ENCODE measurements around the gene TOMM20.

Gene TOMM20

DNA sequence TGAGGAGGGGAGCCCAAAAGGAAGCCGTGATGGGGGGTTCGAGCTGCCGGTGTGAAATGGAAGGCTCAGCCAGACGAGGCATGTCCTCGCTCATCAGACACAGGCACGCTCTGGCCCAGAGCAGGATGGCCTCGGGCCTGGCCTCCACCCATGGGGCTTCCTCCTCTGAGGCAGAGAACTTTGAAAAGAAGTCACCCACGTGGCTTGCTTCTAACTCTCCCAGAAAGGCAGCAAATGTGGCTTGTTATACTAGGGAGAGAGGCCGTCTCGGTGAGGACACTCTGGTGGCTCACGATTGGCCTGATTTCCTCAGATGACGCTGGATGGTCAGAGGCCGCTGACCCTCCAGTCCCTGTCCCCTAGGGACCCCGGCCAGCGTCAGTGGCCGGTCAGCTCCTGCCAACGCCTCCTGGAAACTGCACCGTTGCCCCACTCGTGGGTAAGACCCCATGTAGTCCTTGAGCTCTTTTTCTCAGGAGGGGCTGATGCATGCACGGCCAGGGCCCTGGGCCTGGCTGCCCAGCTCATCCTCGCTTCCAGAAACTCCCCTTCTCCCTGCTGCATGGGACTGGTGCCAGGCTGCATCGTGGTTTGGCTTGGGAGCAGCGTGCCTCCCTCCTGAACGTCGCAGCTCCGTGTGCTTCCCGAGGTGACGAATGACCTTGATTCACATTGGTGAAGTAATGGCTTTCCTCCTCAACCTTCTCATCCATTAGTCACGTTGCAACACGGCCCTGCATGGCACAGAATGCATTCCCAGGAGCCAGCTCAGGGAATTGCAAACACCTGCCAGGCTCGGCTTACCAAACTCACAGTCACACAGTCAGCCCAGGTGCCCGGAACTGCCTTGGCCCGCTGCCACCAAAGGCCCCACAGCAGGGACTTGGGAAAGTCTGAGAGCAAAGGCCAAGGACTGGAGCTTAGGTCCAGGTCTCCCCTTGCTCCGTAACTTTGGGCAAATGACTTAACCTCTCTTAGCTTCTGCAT lies 58.8 kb downstream of the TOMM20 start:
- DNase-seq (ENCODE audit: extremely low read depth in 1 of 2, low read depth in 1 of 2): no peak

GRCh38 chr1:235069176-235069575 lies 59.5 kb downstream of the TOMM20 start:
- no peak for DNase-seq (ENCODE audit: extremely low read depth in 1 of 2, low read depth in 1 of 2)

DNA sequence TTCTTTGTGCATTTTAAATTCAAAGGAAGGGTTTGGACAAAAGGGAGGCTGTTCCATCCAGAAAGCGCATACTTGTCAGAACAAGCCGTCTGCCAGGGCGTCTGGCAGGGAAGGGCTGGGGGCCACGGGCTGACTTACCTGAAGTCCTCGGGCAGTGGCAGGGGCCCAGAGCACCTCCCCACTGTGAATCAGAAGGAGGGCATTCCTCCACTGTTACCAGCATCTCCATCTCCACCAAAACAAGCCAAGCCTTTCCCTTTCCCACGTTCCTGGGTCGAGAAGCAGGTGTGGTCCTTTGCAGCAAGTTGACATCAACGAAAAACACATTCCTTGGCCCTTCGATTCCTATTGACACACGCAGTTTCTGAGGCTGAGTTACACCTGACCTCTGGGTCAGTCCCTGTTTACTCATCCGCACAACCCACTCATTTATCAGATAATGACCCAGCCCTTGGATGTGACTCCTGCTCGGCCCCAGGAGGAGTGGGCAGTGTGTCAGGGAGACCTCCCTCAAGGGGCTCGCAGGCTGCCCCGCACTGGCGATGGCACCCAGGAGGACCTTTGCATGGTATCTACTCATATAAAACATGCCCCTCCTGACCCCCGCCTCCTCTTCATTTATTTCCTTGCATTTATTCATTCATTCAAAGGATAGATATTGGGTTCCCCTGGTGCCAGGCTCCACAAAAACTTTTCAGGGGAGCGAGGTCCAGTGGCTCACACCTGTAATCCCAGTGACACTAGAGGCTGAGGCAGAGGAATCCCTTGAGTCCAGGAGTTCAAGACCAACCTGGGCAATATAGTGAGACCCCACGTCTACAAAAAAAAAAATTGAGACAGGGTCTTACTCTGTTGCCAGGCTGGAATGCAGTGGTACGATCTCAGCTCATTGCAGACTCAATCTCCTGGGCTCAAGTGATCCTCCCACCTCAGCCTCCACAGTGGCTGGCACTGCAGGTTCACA lies 60.2 kb downstream of the TOMM20 start:
- DNase-seq (ENCODE audit: extremely low read depth in 1 of 2, low read depth in 1 of 2): no peak

DNA sequence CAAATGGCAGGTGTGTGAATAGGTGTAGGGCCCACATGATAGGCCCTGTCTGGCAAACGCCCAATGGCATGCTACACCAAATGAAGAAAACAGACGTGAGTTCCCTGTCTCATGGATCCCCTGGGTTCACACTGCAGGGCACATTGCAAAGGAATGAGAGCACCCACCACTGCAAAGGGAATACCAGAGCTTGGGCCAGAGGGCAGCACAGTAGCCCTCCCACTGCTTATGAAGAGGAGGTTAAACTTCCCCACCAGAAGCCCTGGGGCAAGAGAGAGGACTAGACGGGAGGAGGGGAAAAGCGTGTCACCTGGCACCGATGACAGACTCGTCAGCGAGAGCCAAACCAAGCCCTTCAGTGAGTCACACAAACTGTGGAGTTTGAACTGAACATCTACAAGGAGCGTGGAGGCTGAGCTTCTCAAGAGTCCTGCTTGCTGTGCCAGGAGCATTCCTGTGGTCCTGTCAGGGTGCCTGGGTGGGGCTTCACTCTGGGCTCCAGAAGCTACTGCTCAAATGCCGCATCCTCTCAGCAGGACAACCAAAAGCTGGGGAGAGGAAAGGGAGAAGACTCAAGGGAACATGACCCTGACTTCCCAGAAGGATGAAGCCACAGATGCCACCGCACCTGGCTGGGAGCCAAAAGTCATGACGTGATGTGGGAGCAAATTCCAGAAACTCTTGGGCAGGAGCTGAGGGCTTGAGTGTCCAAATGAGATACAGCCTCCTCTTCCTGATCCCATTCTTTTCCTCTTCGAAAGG lies 61.1 kb downstream of the TOMM20 start:
- no peak for DNase-seq (ENCODE audit: extremely low read depth in 1 of 2, low read depth in 1 of 2)

DNA sequence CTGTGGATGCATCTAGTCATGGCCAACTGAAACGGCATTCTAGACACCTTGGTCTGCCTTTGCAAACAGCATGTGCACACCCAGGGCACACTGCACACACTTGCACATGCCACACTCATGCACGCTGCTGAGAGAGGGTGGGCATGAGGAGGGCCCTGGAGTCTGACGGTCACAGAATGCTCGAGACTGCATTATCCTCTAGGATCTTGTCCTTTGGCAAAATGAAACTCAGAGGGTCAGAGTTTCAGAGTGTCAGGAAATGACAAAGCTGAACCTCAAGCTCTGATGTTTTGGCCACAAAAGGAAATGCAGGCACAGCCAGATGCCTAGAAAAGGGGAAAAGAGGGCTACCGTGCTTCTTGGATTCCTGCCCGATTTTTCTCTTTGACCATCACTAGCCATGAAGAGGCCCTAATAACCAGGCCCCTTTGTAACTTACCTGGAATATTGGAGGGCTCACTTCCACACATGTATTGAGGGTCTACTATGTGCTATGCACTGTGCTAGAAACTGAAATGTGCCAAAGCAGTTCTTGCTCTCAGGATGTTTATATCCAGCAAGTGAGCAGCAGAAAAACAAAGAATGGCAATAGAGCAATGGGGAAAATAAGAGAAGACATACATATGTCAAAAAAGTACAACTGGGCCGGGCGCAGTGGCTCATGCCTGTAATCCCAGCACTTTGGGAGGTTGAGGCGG lies 65.4 kb downstream of the TOMM20 start:
- DNase-seq (ENCODE audit: extremely low read depth in 1 of 2, low read depth in 1 of 2): no peak

DNA sequence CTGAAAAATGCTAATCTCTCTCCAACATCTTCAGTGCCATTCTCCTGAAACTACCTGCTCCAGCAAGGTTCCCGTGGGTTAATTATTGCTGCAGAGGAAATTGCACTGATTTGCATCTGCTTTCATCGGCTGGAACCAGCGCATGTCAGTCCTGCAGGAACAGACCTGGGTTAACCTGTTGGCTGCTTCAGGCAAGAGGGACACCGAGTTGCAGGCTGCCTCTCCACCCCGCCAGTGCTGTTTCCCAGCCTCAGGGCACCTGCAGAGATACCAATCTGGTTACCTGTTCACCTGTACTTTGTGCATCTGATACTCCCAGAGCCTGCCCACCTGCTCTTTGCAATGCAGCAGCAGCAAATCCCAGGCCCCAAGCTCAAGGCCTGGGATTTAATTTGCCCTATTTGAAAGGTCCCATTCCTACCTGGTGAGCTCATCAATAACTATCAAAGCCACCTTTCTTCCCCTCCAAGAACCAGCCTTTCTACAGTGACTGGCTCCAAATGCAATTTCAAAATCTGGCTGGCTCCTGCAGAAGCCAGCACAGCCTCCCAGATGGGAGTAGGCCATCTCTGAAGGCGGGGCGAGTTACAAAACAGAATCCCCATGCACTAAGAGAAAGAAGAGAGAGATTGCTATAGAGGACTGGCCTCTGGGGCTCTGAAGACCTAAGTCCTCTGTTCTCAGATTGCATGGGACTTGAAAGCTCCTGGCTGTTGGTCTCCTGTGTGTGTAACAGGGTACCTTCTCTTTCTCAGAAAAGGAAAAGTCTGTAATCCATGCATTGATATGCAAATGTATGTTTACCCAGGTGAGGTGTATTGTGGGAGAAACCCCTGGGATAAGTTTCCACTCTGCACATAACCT lies 67.8 kb downstream of the TOMM20 start:
- DNase-seq (ENCODE audit: extremely low read depth in 1 of 2, low read depth in 1 of 2): no peak

Measured in stimulated activated CD8-positive, alpha-beta memory T cell treated with anti-CD3 and anti-CD28 coated beads, Interleukin-7, amount 100 ng/mL, for 48 hours (primary cell).